BE2C (cell line): Measurements from ENCODE around the gene SLC16A8.

Source experiments
- DNase-seq: peaks from one replicate; pipeline ENCODE4 v3.0.0-alpha.2; 2020
- H3K27me3 ChIP-seq: fragments of 250-450 bp; sonication (Bioruptor Pico); 2 replicates; pipeline ENCODE4 v1.5.1; 2020; ENCODE audit warnings: mild to moderate bottlenecking
- H3K36me3 ChIP-seq: fragments of 250-450 bp; sonication (Bioruptor Pico); 2 replicates; pipeline ENCODE4 v1.5.1; 2020; ENCODE audit warnings: mild to moderate bottlenecking
- H3K4me1 ChIP-seq: fragments of 250-450 bp; sonication (Bioruptor Pico); 2 replicates; pipeline ENCODE4 v1.5.1; 2020
- H3K4me3 ChIP-seq: 2 replicates; pipeline ENCODE4 v1.5.1; 2011; ENCODE audit warnings: low read depth, low read length
- H3K9me3 ChIP-seq: fragments of 250-450 bp; sonication (Bioruptor Pico); 2 replicates; pipeline ENCODE4 v1.5.1; 2020
- TF ChIP-seq, protein P1 (sequence below): IDR thresholded peaks from 2 replicates; pipeline ENCODE4 v1.5.1; 2012; ENCODE audit warnings: mild to moderate bottlenecking, low read depth, low read length

The SLC16A8 gene

DNA sequence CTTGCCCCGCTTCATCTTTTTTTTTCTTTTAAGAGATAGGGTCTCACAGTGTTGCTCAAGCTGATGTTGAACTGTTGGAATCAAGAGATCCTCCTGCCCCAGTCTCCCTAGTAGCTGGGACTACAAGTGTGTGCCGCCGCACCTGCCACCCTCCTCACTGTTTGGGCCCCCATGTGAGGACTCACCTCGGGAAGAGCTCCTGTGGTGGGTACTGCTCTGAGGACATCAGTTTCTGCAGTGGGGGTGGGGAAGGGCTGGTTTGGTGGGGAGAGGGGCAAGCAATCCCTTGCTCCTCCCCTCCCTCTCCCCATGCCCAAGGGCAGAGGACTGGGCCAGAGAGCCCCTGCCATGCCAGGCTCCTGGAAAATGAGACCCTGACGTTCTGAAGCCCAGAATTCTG is 1.5 kb upstream of the SLC16A8 start:
- no peak overlapping the region for H3K4me3 ChIP-seq
- H3K4me1 ChIP-seq, result no peaks in the 10 kb centered on the region
- TF ChIP-seq, protein P1, sequence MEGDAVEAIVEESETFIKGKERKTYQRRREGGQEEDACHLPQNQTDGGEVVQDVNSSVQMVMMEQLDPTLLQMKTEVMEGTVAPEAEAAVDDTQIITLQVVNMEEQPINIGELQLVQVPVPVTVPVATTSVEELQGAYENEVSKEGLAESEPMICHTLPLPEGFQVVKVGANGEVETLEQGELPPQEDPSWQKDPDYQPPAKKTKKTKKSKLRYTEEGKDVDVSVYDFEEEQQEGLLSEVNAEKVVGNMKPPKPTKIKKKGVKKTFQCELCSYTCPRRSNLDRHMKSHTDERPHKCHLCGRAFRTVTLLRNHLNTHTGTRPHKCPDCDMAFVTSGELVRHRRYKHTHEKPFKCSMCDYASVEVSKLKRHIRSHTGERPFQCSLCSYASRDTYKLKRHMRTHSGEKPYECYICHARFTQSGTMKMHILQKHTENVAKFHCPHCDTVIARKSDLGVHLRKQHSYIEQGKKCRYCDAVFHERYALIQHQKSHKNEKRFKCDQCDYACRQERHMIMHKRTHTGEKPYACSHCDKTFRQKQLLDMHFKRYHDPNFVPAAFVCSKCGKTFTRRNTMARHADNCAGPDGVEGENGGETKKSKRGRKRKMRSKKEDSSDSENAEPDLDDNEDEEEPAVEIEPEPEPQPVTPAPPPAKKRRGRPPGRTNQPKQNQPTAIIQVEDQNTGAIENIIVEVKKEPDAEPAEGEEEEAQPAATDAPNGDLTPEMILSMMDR, result no peak
- peaks cover 20% of the 10 kb centered on the region for H3K27me3 ChIP-seq
- H3K9me3 ChIP-seq, result no peaks in the 10 kb centered on the region
- DNase-seq, result no peak
- no peaks in the 10 kb centered on the region for H3K36me3 ChIP-seq

DNA sequence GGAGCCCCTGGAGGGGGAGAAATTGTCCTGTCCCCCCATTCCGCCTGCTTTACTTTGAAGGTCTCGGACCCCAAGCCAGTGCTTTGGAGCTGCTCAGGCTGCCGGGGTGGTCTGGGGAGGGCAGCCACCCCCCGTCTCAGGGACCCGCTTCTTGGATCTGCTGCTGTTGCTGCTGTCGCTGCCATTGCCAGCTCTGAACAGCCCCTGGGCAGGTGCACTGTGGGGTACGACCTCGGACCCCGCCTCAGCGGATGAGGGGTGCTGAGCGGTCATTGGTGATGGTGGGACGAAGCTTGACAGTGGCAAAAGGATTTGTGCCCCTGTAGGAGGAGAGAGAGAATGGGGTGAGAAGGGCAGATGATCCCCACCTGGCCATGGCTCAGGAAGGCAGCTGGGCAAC is 1.1 kb upstream of the SLC16A8 start:
- Histone ChIP-seq H3K4me3 (no peak overlapping the region), H3K9me3 (no peaks in the 10 kb centered on the region), H3K27me3 (peaks cover 20% of the 10 kb centered on the region), H3K4me1 (no peaks in the 10 kb centered on the region), H3K36me3 (no peaks in the 10 kb centered on the region)
- no peak for DNase-seq
- TF ChIP-seq, protein P1, result no peak

DNA sequence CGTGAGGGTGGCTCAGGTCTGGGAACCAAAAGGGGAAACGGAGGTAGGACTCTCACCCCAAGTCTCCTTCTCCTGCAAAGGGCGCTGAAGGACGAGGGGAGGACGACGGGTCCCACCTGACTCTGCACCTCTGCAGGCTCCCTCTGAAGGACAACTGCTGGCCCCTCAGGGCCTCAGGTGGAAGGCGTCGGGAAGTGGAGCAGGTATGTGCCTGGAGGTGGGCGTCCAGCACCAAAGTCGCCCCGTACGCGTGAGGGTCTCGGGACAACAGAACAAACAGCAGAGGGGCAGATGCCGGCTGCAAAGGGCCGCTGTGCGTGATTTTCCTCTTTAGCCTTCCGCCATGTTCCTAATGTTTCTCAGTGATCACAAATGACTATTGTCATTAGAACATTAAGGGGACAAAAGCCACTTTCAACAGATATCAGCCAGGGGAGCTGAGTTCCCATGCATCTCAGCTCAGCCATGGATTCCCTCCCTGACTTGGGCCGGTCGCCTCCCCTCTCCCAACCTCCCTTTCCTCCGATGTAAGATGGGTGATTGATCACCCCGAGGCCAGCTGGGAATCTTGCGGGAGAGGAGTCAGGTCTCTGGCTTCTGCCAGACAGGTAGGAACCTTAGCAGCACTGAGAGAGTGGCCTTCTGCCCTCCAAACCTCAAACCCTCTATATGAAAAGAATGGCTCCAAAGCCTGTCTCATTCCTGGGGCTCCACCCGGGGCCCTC is 836 bp downstream of the SLC16A8 start:
- TF ChIP-seq, protein P1, result no peak
- H3K9me3 ChIP-seq, result no peaks in the 10 kb centered on the region
- no peaks in the 10 kb centered on the region for H3K36me3 ChIP-seq
- H3K4me3 ChIP-seq, result no peak overlapping the region
- H3K27me3 ChIP-seq, result peaks cover 17% of the 10 kb centered on the region
- DNase-seq, result no peak
- no peaks in the 10 kb centered on the region for H3K4me1 ChIP-seq

DNA sequence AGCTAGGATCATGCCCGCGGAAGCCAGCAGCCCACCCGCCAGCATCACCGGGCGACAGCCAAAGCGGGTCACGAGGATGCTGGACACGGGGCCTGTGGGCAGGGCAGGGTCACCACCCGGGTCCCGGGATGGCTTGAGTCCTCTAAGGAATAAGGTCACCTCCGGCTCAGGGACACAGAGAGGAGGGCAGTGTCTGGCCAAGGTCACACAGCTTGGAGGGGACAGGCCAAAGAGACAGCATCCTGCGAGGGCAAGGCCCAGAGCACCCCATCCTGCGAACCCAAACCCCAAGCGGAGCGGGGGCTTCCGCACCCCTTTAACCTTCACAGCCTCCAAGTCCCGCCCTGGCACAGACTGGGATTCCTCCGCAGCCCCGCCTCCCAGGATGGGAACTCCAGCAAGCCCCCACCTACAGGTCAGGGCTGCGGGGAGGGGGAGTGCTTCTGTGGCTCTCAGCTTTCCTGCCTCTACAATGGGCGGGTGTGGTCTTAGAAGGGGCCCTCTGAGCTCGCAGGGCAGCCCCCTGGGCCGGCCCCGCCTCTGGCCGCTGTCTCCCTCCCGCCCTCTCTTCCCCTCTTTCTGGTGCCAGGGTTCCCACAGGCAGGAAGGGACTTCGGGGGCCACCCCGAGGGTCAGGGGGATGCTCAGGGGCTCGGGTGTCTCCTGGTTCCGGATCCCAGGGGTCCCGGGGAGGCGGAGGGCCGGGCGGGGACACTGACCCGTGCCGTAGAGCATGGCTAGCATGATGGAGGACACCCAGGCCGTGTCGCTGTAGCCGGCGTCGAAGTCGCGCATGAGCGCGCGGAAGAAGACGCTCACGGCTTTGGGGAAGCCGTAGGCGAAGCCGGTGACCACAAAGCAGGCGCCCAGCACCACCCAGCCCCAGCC is 1.8 kb downstream of the SLC16A8 start:
- H3K4me3 ChIP-seq, result no peak overlapping the region
- H3K36me3 ChIP-seq, result no peaks in the 10 kb centered on the region
- TF ChIP-seq, protein P1, result no peak
- no peaks in the 10 kb centered on the region for H3K4me1 ChIP-seq
- no peaks in the 10 kb centered on the region for H3K9me3 ChIP-seq
- no peak for DNase-seq
- H3K27me3 ChIP-seq, result peaks cover 14% of the 10 kb centered on the region

DNA sequence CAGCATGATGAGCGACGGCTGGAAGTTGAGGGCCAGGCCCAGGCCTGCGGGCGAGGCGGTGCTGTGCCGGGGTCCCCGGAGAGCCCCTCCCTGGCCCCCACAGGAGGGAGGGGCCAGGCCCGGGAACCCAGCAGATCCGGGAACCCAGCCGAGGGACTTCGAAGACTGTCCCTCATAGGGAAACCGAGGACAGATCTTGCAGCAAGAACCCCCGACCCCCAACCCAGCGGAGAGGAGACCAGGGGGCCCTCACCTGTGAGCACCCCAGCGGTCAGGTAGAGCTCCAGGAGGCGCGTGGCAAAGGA is 2.4 kb downstream of the SLC16A8 start:
- H3K27me3 ChIP-seq, result peaks cover 14% of the 10 kb centered on the region
- no peak for DNase-seq
- peak overlapping the region; percentile 34 for H3K4me3 ChIP-seq
- no peaks in the 10 kb centered on the region for H3K9me3 ChIP-seq
- TF ChIP-seq, protein P1, result no peak
- H3K36me3 ChIP-seq, result no peaks in the 10 kb centered on the region
- no peaks in the 10 kb centered on the region for H3K4me1 ChIP-seq
